Hypothalamus (tissue), 51 donors: ENCODE data around the gene LRRK2.
"Not testable (repeated sequence)": the region's sequence is repeated elsewhere in the genome, so short reads cannot be mapped to it uniquely, and the experiment has no call there.

Experiments
- DNase-seq, 51 donors: peaks; one replicate each; lab custom pipeline; 2025; lab: John Stamatoyannopoulos, UW

Gene LRRK2

DNA sequence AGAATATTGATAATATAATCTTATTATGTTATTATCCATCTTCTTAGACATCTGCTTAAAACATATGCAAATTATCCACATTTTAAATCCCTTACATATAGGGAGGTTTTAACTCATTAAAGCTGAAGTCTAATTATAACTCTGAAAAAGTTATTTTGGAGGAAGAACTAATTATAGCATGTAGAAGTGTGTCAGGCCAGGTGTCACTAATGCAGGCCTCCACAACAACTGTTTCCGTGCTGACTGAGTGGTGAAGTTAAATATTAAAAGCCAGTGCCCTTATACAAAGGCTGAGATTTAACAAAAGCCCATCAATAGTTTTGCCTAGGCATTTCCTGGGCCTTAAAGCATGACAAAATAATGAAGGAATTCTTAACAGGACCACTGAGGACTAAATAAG, 157.4 kb downstream of the LRRK2 start:
- no peak for DNase-seq

DNA sequence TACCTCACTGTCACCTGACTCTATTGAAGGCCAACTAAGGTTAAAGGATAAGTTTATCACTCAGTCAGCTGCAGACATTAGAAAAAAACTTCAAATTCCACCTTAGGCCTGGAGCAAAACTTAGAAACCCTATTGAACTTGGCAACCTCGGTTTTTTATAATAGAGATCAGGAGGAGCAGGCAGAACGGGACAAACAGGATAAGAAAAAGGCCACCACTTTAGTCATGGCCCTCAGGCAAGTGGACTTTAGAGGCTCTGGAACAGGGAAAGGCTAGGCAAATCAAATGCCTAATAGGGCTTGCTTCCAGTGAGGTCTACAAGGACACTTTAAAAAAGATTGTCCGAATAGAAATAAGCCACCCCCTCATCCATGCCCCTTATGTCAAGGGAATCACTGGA, 162.5 kb downstream of the LRRK2 start:
- DNase-seq, result not testable (repeated sequence)

DNA sequence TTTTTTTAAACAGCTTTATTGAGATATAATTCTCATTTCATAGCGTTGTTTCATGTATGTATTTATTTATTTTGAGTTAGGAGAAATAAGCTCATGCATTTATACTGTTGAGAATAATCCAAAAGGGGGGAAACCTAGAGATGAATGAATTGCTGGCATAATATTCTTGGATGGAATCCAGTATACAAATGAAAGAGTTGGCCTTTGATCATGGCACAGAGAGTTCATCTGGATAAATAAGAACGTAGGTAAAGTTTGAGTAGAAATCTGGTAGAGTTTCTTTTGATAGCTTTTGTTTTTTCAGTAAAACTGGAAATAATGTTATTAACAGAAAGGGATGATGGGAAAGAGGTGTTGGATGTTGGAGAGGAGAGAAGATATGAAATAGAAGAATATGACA, 166.2 kb downstream of the LRRK2 start:
- DNase-seq, result no peak

GRCh38 chr12:40393026-40393425, 168.2 kb downstream of the LRRK2 start:
- no peak for DNase-seq

DNA sequence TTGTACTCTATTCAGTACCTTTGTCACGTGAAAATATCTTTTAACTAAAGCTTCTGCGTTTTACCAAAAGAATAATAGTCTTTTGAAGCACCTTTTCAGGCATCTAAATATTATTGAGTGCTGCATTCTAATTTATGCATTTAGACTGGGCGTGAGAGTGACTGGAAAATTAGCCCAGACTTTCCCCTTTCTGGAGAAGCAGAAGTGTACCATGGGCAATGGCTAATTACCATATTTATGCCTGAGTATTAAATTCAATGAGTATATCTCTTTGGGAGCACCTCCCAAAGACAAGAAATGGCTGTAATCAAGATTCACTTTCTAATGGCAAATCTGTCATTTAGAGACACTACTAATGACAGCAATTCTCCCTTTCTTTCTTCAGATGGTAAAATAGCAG, 174.9 kb downstream of the LRRK2 start:
- no peak for DNase-seq

GRCh38 chr12:40405419-40405818, 180.6 kb downstream of the LRRK2 start:
- peak in 1 of 51 donors; percentile 1 for DNase-seq
